Measurements from ENCODE around the gene C14orf180.

DNA sequence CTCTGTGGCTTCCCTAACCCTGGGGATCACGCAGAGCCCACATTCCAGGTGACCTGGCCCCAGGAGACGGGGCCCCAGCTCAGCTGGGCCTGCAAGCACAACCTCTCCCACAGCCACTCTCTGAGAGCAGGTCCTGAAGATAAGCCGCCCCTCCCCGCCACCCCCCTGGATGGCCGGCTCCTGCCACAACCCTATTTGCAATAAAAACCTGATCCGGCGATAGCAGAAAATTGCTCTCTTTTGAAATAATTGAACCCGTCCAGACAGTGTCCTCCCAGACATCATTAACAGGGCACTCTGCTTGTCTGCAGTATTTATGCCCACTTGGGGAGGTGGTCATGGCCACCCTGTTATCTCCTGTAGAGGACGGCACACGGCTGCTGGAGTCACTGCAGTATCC, 5.0 kb downstream of the C14orf180 start:
- TF ChIP-seq EZH2 (IDR thresholded peaks at IDR 0.05) (no peak), POLR2AphosphoS5 (IDR thresholded peaks at IDR 0.05; ENCODE audit: borderline replicate concordance, low read depth, low read length) (no peak)
